HG03558 (cell line): ENCODE data around the gene TNK1.
"Not testable (repeated sequence)": the region's sequence is repeated elsewhere in the genome, so short reads cannot be mapped to it uniquely, and the experiment has no call there.

ENCODE experiments used
- ATAC-seq: cut with Tn5 transposase; IDR thresholded peaks from one replicate; pipeline ENCODE4 v1.9.1; 2021; ENCODE audit warnings: moderate number of reproducible peaks; ENCODE audit not compliant: unreplicated experiment; ENCODE audit errors: extremely low read depth

The TNK1 gene

DNA sequence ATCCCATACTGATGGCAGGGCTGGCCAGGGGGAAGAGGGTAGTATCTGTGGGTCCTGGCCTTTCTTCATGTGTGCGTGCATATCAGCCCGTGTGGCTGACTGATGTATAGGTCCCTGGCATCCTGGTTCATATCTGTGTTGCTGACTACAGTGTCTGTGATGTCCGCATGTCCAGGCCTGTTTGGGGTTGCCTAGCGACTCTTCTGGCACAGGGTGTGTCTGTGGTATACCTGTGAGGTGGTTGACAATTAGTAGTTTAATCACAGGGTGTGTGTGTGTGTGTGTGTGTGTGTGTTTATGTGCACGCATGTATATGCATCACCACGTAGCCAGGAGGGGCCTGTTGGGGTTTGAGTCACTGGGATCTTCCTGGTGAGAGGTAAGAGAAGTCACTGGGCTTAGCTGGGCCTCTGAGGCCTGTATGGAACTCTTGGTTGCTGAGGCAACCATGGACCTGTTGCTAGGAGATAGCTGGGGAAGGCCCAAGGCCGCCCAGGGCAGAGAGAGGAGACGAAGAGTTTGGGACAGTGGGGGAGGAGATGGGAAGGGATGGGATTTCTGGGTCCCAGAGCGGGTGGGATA, 26.5 kb upstream of the TNK1 start:
- no peak for ATAC-seq

DNA sequence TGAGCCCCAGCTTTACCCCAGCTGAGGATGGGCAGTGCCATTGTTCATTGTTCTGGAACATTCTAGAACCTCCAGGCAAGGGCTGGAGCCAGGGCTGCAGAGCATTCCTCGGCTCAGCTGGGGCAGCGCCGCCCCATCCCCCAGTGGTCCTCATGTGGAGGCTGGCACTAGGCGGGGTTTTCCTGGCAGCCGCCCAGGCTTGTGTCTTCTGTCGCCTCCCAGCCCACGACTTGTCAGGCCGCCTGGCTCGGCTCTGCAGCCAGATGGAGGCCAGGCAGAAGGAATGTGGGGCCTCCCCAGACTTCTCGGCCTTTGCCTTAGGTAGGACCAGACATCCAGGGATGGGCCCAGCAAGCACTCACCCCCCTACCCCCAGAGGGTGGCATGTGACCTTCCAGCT, 25.8 kb upstream of the TNK1 start, which contains the start of gene TMEM95:
TMEM95 (plus strand) TSS at position 104 of the 400 bp plus-strand sequence; CDS start at position 153, 49 bp downstream.
- ATAC-seq, result no peak

DNA sequence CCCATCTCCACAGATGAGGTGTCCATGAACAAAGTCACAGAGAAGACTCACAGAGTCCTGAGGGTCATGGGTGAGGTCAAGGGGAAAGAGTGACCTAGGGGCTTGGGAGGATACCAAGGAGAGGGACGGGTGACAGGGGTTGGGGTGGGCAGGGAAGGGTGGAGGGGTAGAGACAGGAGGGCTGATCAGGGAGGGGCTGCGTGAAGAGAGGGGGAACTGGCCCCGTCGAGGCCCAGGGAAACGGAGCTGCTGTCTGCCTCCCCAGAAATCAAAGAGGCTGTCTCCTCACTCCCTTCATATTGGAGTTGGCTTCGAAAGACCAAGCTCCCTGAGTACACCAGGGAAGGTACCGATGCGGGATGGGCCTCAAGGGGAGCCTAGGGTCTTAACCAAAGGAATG, 25.3 kb upstream of the TNK1 start:
- ATAC-seq, result no peak

DNA sequence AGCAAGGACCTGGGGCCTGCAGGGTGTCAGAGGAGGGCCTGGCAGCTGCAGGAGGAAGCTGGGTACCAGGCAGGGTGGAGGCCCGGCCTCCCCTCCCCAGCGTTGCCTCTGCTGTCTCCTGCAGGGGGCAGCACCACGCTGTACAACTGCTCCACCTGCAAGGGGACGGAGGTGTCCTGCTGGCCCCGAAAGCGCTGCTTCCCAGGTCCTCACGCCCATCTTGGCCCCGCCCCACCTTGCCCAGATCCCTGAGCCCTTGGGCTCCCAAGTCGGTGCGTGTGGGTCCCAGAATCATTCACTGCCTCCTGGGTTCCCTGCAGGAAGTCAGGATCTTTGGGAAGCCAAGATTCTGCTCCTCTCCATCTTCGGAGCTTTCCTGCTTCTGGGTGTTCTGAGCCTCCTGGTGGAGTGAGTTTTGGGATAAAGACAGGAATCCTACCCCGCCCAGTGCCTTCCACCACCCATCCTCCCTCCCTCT, 24.8 kb upstream of the TNK1 start:
- no peak for ATAC-seq

DNA sequence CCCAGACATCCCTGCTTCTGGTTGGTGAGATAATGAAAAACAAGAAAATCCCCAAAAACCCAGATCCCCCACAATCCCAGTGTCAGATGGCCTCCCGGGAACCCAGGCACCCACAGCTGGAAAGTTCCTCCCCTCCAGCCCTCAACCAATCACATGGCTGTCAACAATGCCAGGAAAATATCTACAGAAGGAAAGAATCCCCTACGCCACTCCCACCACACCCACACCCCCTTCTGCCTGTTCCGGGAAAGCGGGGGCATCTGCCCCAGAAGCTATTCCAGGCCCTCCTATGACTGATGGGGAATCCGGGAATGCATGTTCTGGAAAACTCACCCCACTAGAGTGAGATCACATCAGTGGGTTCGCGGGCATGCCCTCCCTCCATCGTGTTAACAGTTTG, 24.1 kb upstream of the TNK1 start:
- no peak for ATAC-seq

DNA sequence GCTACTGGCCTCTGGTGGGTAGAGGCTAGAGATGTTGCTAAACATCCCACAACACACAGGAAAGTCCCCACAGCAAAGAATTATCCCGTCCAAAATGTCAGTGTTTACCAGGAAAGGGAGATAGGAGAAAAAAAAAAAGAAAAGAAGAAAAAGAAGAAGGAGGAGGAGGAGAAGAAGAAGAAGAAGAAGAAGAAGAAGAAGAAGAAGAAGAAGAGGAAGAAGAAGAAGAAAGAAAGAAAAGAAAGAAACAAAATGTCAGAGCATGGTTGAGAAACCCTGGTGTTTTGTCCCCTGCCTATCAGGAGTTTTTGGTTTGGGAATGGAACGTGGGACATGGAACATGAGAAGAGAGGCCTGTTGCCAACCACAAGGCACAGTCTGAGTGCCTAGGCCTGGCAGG, 23.5 kb upstream of the TNK1 start:
- ATAC-seq, result no peak

DNA sequence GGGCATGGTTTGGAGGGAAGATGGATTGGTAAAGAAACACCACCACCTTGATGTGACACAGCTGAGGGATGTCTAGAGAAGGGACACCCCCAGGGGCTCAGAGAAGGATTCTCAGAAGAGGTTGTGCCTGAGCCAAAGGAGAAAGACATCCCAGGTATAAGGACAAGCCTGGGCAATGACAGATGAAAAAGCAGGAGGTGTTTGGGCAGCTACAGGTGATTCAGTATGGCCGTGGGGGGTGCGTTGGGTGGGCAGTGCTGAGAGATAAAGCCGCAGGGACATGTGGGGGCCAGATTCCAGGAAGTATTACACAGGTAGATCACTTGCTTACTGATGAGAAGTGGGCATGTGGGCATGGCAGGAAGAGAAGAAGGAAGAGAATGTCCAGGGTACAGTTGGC, 19.0 kb upstream of the TNK1 start:
- ATAC-seq, result no peak

DNA sequence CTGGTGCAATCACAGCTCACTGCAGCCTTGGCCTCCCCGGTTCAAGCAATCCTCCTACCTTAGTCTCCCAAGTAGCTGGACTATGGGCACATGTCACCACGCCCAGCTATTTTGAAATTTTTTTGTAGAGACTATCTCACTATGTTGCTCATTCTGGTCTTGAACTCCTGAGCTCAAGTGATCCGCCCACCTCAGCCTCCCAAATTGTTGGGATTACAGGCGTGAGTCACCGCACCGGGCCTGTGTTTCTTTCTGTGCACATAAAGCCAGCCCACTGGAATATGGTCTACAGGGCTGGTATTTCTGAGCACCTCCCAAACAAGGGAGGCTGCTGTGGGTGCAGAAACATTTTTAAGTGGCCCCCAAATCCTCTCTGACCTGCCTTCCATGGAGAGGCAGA, 17.6 kb upstream of the TNK1 start:
- ATAC-seq, result no peak

DNA sequence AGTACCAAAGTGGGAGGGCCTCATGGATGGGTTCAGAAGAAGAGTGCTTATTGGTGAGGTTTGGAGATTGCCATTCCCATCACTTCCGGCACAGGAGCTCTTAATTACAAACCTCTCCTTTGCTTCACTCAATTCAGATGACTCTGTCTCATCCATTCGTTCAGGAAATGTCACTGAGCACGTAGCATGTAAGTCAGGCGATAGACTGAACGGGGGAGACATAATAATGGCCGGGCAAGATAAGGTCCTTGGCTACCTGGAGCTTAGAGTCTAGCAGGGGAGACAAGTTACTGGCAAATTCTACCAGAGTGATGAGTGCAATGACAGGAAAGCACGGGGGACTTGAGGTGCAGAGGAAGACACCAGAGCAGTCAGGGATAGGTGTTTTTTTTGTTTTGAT, 14.9 kb upstream of the TNK1 start:
- ATAC-seq, result not testable (repeated sequence)

DNA sequence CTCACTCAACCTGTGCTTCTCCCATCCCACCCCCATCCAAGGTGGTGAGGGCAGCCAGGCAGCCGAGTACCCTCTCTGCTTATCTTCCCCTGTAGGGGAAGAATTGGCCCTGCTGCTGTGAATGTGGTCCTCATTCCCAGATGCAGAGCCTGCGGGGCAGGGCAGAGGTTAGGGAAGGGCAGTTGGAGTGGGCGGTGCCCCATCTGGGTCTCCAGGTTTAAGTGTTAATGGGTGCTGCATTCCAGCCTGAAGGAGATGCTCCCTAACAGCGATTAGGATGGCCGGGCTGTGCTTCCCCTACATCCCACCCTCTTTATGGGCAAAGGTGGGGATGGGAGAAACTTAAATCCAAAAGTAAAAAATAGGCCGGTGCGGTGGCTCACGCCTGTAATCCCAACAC, 13.8 kb upstream of the TNK1 start:
- ATAC-seq, result no peak

DNA sequence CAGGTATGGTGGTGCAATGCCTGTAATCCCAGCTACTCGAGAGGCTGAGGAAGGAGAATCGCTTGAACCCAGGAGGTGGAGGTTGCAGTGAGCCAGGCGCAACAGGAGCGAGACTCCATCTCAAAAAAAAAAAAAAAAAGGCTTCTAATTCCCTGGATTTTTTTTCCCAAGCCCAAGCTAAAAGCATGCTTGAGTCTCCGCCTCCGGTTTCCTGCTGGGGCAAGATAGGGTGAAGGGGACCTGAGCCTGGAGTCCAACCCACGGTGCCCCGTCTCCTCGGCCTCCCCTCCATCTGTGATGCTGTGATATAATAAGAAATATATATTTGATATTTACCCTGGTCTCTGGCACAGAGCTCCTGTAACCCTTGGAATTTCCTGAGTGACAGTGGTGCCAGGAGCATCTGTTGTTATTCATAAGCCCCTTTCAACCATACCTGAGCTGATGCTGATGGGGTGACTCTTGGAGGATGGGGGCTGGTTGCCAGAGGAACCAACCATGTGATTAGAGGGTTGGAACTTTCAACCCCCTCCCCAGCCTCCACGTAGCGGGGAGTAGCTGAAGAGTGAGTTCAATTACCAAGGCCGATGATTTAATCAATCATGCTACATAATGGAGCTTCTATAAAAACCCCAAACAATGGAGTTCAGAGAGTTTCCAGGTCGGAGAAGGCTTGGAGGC, 12.8 kb upstream of the TNK1 start:
- ATAC-seq, result no peak

DNA sequence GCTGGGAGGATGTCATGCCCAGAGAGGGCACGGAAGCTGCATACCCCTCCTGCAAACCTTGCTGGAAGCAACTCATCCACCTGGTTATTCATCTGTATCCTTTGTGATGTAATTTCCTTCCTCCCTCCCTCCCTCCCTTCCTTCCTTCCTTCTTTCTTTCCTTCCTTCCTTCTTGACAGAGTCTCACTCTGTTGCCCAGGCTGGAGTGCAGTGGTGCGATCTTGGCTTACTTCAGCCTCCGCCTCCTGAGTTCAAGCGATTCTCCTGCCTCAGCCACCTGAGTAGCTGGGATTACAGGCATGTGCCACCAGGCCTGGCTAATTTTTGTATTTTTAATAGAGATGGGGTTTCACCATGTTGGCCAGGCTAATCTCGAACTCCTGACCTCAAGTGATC, 12.3 kb upstream of the TNK1 start:
- ATAC-seq, result not testable (repeated sequence)

DNA sequence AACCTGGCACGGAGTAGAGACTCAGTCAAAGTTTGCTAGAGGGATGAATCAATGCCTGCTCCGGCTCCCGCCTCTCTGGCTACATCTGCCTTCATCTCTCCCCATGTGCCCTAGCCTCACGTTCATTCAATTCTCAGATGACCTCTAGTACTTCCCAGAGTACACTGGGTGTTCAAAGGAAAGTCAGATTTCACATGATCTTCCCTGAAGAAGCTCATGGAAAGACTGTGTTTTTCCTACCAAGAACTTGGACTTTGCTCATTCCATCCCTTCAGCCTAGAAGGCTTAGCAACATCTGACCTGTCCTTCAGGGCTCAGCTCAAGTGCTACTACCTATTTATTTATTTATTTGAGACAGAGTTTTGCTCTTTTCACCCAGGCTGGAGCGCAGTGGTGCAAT, 11.1 kb upstream of the TNK1 start:
- no peak for ATAC-seq

DNA sequence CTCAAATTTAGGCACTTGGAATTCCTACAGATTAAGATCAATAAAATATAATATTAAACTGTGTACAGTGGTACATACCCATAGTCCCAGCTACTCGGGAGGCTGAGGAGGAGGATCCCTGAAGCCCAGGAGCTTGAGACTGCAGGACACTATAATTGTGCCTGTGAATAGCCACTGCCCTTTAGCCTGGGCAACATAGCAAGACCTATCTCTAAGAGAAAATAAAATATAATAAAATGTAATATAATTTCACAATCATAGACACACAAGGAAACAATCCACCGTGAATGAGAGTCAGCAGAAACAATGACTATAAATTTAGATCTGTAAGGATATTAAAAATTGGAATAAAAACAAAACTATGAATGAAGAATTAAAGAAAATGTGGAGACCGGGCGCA, 10.0 kb upstream of the TNK1 start:
- ATAC-seq, result no peak

DNA sequence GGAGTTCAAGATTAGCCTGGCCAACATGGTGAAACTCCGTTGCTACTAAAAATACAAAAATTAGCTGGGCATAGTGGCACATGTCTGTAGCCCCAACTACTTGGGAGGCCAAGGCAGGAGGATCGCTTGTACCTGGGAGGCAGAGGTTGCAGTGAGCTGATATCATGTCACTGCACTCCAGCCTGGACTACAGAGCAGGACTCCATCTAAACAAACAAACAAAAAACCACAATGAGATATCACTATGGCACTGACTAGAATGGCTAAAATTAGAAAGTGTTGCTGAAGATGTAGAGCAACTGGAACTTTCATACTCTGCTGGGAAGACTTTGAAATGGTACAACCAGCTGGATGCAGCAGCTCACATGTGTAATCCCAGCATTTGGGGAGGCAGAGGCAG, 6.5 kb upstream of the TNK1 start:
- ATAC-seq, result no peak

DNA sequence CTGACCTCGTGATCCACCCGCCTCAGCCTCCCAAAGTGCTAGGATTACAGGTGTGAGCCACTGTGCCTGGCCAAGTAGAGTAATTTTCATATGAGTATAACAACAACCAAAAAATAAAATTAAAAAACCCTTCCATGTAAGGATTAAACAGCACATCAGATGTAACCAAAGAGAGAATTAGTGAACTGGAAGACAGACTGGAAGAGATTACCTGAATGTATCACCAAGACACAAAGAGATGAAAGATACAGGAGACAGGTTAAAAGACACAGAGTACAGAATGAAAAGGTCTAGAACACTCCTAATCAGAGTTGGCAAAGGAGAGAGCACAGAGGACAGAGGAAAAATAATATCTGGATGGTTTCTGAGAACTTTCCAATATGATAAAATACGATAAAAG, 1.8 kb upstream of the TNK1 start:
- ATAC-seq, result no peak

DNA sequence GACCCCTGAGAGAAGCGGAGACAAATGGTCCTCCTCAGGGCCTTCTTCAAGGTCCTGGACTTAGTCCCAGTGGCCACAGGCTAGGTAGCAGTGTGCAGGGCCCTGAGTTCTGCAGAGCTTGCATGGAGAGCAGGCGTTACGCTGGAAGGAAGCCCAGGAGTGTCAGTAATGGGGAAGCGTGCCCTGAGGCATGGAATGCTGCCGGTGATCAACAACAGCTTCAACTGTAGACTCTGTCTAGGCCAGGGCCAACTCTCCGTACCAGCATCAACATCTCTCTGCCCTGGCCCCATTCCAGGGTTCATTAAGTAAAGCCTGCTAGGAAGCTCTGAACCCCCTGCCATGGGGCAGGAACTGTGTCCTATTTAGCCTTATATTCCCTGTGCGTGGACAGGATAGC, 568 bp upstream of the TNK1 start:
- ATAC-seq, result no peak

DNA sequence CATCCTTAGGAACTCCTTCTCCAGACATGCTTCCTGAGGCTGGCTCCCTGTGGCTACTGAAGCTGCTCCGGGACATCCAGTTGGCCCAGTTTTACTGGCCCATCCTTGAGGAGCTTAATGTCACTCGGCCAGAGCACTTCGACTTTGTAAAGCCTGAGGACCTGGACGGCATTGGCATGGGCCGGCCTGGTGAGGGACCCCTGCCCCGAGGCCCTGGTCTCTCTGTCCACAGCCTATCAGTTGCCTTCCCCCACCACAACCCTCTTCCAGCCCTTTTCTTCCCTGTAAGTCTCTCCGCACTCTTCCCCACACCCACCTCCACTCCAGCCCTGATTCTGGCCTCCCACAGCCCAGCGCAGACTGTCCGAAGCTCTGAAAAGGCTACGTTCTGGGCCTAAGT, 2.0 kb downstream of the TNK1 start:
- no peak for ATAC-seq

DNA sequence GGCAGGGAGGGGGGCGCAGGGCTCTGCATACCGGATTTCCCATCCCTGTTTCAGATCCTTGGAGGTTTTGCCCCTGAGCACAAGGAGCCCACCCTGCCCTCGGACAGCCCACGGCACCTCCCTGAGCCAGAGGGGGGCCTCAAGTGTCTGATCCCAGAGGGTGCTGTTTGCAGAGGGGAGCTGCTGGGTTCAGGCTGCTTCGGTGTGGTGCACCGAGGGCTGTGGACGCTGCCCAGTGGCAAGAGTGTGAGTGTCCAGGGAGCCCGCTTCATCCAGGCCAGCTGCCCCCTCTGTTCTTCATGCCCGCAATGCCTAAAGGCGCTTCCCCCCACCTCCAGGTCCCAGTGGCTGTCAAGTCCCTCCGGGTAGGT, 2.5 kb downstream of the TNK1 start:
- ATAC-seq, result no peak

DNA sequence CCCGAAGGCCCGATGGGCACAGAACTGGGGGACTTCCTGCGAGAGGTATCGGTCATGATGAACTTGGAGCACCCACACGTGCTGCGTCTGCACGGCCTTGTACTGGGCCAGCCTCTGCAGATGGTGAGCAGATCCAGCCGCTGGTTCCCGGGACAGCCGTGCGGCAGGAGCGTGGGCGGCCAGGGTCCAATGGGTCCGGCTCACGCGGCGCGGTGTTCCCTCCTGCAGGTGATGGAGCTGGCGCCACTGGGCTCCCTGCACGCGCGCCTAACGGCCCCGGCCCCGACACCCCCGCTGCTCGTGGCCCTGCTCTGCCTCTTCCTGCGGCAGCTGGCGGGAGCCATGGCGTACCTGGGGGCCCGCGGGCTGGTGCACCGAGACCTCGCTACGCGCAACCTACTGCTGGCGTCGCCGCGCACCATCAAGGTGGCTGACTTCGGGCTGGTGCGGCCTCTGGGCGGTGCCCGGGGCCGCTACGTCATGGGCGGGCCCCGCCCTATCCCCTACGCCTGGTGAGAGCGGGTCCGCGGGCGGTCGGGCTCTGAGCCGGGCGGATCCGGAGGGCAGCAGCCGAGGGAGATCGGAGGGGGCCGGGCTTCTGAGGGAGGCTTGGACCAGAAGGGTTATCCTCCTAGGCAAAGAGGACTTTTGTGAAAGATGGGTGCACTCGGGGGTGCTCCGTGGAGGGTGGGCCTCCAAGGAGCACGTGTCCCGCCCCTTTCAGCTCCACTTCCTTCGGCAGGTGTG, 3.0 kb downstream of the TNK1 start:
- ATAC-seq, result no peak

DNA sequence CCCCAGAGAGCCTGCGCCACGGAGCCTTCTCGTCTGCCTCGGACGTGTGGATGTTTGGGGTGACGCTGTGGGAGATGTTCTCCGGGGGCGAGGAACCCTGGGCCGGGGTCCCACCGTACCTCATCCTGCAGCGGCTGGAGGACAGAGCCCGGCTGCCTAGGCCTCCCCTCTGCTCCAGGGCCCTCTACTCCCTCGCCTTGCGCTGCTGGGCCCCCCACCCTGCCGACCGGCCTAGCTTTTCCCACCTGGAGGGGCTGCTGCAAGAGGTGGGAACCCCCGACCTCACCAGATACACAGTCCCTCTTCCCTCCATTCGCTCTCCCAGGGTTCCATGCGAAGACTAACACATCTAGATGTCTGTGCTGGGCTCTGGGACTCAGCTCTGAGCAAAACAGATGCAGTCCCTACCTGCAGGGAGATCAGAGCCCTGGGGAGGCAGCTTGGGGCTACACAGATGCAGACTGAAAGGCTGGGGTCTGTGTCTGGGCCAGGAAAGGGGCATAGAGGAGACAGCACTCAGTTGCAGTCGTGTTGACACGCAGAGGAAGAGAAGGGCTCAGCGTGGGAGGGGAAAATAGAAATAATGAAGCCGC, 3.7 kb downstream of the TNK1 start:
- no peak for ATAC-seq
